HG03064 (cell line): Measurements from ENCODE around the gene GAB1.

ENCODE experiments used
- ATAC-seq: cut with Tn5 transposase; IDR thresholded peaks from one replicate; pipeline ENCODE4 v1.9.1; 2021; ENCODE audit warnings: low read depth; ENCODE audit not compliant: unreplicated experiment

GAB1 gene

GRCh38 chr4:143336781-143337599, at the start of gene GAB1:
GAB1 (plus strand) TSS chr4:143336876; CDS start chr4:143337189, 313 bp downstream.
- ATAC-seq, result peak; percentile 72

- ATAC-seq, result no peak
Observed at GRCh38 chr4:143287572-143287923, 49.1 kb upstream of the GAB1 start.

- no peak for ATAC-seq
Observed at GRCh38 chr4:143288171-143288570, 48.5 kb upstream of the GAB1 start.

- no peak for ATAC-seq
Observed at GRCh38 chr4:143289370-143289769, 47.3 kb upstream of the GAB1 start.

- ATAC-seq, result no peak
Observed at GRCh38 chr4:143291314-143291713, 45.4 kb upstream of the GAB1 start.

GRCh38 chr4:143292858-143293257, 43.8 kb upstream of the GAB1 start:
- ATAC-seq, result no peak

- no peak for ATAC-seq
Observed at GRCh38 chr4:143294310-143294709, 42.4 kb upstream of the GAB1 start.

GRCh38 chr4:143294710-143295275, 41.9 kb upstream of the GAB1 start:
- ATAC-seq, result no peak

GRCh38 chr4:143296397-143297067, 40.1 kb upstream of the GAB1 start:
- ATAC-seq, result no peak

GRCh38 chr4:143300860-143301259, 35.8 kb upstream of the GAB1 start:
- no peak for ATAC-seq

- no peak for ATAC-seq
Observed at GRCh38 chr4:143302536-143302935, 34.1 kb upstream of the GAB1 start.

- ATAC-seq, result no peak
Observed at GRCh38 chr4:143306788-143307187, 29.9 kb upstream of the GAB1 start.

GRCh38 chr4:143307531-143307930, 29.1 kb upstream of the GAB1 start:
- ATAC-seq, result no peak

GRCh38 chr4:143308377-143308776, 28.3 kb upstream of the GAB1 start:
- ATAC-seq, result no peak

- no peak for ATAC-seq
Observed at GRCh38 chr4:143311924-143312323, 24.8 kb upstream of the GAB1 start.

GRCh38 chr4:143313521-143313920, 23.2 kb upstream of the GAB1 start:
- ATAC-seq, result no peak

GRCh38 chr4:143313996-143314395, 22.7 kb upstream of the GAB1 start:
- no peak for ATAC-seq

GRCh38 chr4:143320113-143320512, 16.6 kb upstream of the GAB1 start:
- no peak for ATAC-seq

GRCh38 chr4:143326735-143327134, 9.9 kb upstream of the GAB1 start:
- ATAC-seq, result no peak

GRCh38 chr4:143329985-143330384, 6.7 kb upstream of the GAB1 start:
- no peak for ATAC-seq

GRCh38 chr4:143335979-143336780, 496 bp upstream of the GAB1 start:
- ATAC-seq, result peak; percentile 50
